ENCODE measurements around the gene LIN37. TPM values are rescaled to one million over a fixed set of nuclear protein-coding genes. Genes with fewer than 3 reads are reported as not detected.

LIN37 gene
- total RNA-seq, 1 experiment from 2014 or later, result 5.9 TPM

GRCh38 chr19:35722461-35722860 lies 25.9 kb upstream of the LIN37 start:
- H3K27ac Mint-ChIP-seq, result no peak overlapping the region
- Histone ChIP-seq H3K27ac (ENCODE audit: insufficient read length, low read depth, low read length) (no peak overlapping the region), H3K23ac (ENCODE audit: insufficient read length, low read depth, low read length) (no peak overlapping the region), H3K23me2 (ENCODE audit: insufficient read length, low read depth, low read length, poor library complexity, severe bottlenecking) (peaks cover 7% of the 10 kb centered on the region), H3K18ac (ENCODE audit: insufficient read length, low read depth, low read length) (no peak overlapping the region), H2BK120ac (ENCODE audit: low read depth, low read length, poor library complexity, severe bottlenecking) (no peak overlapping the region), H3K56ac (ENCODE audit: insufficient read length, low read depth, low read length) (no peak overlapping the region), H2AK5ac (ENCODE audit: insufficient read length, low read length) (no peak overlapping the region), H3K27me3 (ENCODE audit: insufficient read depth, low read length) (no peaks in the 10 kb centered on the region), H4K20me1 (ENCODE audit: control insufficient read depth, insufficient read depth, insufficient read length) (peaks cover 6% of the 10 kb centered on the region), H2BK12ac (ENCODE audit: insufficient read length, low read depth, low read length) (no peak overlapping the region), H4K5ac (ENCODE audit: insufficient read length, low read depth, low read length) (no peak overlapping the region), H3K79me1 (ENCODE audit: insufficient read depth, low read depth, low read length, poor library complexity, severe bottlenecking) (no peaks in the 10 kb centered on the region), H3K4ac (ENCODE audit: low read depth, low read length) (no peak overlapping the region), H3K9ac (ENCODE audit: extremely low read depth, insufficient read length, low read length) (no peak overlapping the region), H3K79me2 (ENCODE audit: insufficient read depth, low read length) (peaks cover 11% of the 10 kb centered on the region; the same call in 1 of the 2 replicates), H3T11ph (ENCODE audit: low read length) (no peak overlapping the region), H4K8ac (replicated peaks; ENCODE audit: insufficient read length, low read depth, low read length) (no peak overlapping the region), H3K4me1 (ENCODE audit: insufficient read depth, low read length) (no peaks in the 10 kb centered on the region), H3K14ac (ENCODE audit: insufficient read depth, low read length) (no peak overlapping the region), H2BK20ac (ENCODE audit: low read depth, low read length, poor library complexity, severe bottlenecking) (no peak overlapping the region), H2BK15ac (ENCODE audit: low read depth, low read length) (no peak overlapping the region), H4K91ac (ENCODE audit: insufficient read length, low read depth, low read length) (no peak overlapping the region), H2BK5ac (ENCODE audit: insufficient read length, low read length) (no peak overlapping the region), H3K9me3 (ENCODE audit: control insufficient read depth, low read depth, low read length) (no peaks in the 10 kb centered on the region), H2AFZ (ENCODE audit: low read length) (no peak overlapping the region), H3K4me2 (ENCODE audit: insufficient read depth, insufficient read length, low read length) (no peak overlapping the region)
- DNase-seq, result no peak
- no peak for TF ChIP-seq CTCF (conservative IDR thresholded peaks at IDR 0.05)
- no CpG with 5 or more reads among the region's 14 CpGs for WGBS (ENCODE audit: extremely low coverage, insufficient read length, low lambda C conversion rate)
- no peak overlapping the region for H3K4me3 Mint-ChIP-seq
- H3K9me3 Mint-ChIP-seq, result no peaks in the 10 kb centered on the region
- H3K27me3 Mint-ChIP-seq (ENCODE audit: low read depth), result no peaks in the 10 kb centered on the region; the same call in 1 of the 2 replicates
- peaks cover 41 to 71% (median 71%) of the 10 kb centered on the region in 3 experiments; a peak in 6 of 7 replicates for H3K36me3 Mint-ChIP-seq (ENCODE audit: insufficient read depth in 1 of 3, low read depth in 3 of 3)
- H3K4me1 Mint-ChIP-seq, result peaks cover 6 to 8% of the 10 kb centered on the region in 2 experiments

Data from H9 (cell line).